ENCODE measurements around the gene RSPH10B.
"Not testable (repeated sequence)": the region's sequence is repeated elsewhere in the genome, so short reads cannot be mapped to it uniquely, and the experiment has no call there.

- TF ChIP-seq, protein P1, sequence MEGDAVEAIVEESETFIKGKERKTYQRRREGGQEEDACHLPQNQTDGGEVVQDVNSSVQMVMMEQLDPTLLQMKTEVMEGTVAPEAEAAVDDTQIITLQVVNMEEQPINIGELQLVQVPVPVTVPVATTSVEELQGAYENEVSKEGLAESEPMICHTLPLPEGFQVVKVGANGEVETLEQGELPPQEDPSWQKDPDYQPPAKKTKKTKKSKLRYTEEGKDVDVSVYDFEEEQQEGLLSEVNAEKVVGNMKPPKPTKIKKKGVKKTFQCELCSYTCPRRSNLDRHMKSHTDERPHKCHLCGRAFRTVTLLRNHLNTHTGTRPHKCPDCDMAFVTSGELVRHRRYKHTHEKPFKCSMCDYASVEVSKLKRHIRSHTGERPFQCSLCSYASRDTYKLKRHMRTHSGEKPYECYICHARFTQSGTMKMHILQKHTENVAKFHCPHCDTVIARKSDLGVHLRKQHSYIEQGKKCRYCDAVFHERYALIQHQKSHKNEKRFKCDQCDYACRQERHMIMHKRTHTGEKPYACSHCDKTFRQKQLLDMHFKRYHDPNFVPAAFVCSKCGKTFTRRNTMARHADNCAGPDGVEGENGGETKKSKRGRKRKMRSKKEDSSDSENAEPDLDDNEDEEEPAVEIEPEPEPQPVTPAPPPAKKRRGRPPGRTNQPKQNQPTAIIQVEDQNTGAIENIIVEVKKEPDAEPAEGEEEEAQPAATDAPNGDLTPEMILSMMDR (IDR thresholded peaks at IDR 0.05): not testable (repeated sequence)
- not testable (repeated sequence) for TF ChIP-seq EZH2 (IDR thresholded peaks at IDR 0.05; ENCODE audit: borderline replicate concordance, insufficient read depth, low read depth, low read length, poor library complexity, severe bottlenecking)
Observed at GRCh38 chr7:5880106-5880505, 90.4 kb downstream of the RSPH10B start.

Data from B cell (primary cell).